Lung (tissue), 12 donors: ENCODE data around the gene ZNF580. TPM values are rescaled to one million over a fixed set of nuclear protein-coding genes. Genes with fewer than 3 reads are reported as not detected.

Experiments used
- ATAC-seq: fragments of 200-7000 bp; cut with Tn5 transposase; one replicate; pipeline ENCODE4 v1.9.1; 2020; ENCODE audit warnings: moderate number of reproducible peaks; ENCODE audit not compliant: insufficient read depth, low FRiP score
- DNase-seq, 3 donors: peaks; one replicate each; pipeline ENCODE4 v3.0.0-alpha.2; 2013 to 2017
- H3K27ac ChIP-seq, 2 donors: one replicate each; pipeline ENCODE4 v1.5.1; 2013; ENCODE audit warnings: mild to moderate bottlenecking in 2 of 2, moderate library complexity in 2 of 2, control low read depth in 1 of 2, inconsistent platforms in 1 of 2, low read depth in 1 of 2, low read length in 1 of 2
- H3K27me3 ChIP-seq, 3 donors: one replicate each; pipeline ENCODE4 v1.5.1; 2013; ENCODE audit warnings: low read length in 2 of 3; ENCODE audit not compliant: control insufficient read depth in 3 of 3, insufficient read depth in 3 of 3
- H3K36me3 ChIP-seq, 4 donors: one replicate each; pipeline ENCODE4 v1.5.1; 2013; ENCODE audit warnings: low read length in 4 of 4, mild to moderate bottlenecking in 1 of 4, moderate library complexity in 1 of 4; ENCODE audit not compliant: control insufficient read depth in 4 of 4, insufficient read depth in 4 of 4
- H3K4me1 ChIP-seq, 5 donors: one replicate each; pipeline ENCODE4 v1.5.1; 2013; ENCODE audit warnings: low read length in 5 of 5, mild to moderate bottlenecking in 2 of 5, moderate library complexity in 1 of 5; ENCODE audit not compliant: control insufficient read depth in 5 of 5, insufficient read depth in 5 of 5
- H3K4me3 ChIP-seq: one replicate; pipeline ENCODE4 v1.5.1; 2013; ENCODE audit warnings: mild to moderate bottlenecking, control low read depth, moderate library complexity
- H3K9ac ChIP-seq, 2 donors: one replicate each; pipeline ENCODE4 v1.5.1; 2013; ENCODE audit warnings: low read length in 2 of 2, control low read depth in 1 of 2; ENCODE audit not compliant: insufficient read depth in 1 of 2
- H3K9me3 ChIP-seq, 4 donors: one replicate each; pipeline ENCODE4 v1.5.1; 2013; ENCODE audit warnings: low read length in 3 of 4, mild to moderate bottlenecking in 1 of 4, moderate library complexity in 1 of 4; ENCODE audit not compliant: control insufficient read depth in 4 of 4, insufficient read depth in 3 of 4
- WGBS, 2 donors: extraction: QIAGEN DNeasy Blood & Tissue Kit; methylation state at CpG; one replicate each; pipeline ENCODE4 v1.1.7; 2013; 5-methylcytosine and 5-hydroxymethylcytosine counted together
- polyA plus RNA-seq, 2 donors: library from polyadenylated mRNA; stranded (reverse); fragments of 200-250 nt; gene quantifications; one replicate each; pipeline ENCODE4 v1.2.1, GENCODE V29; 2013
- total RNA-seq, 2 donors: library from RNA; depleted of rRNA in 1 of 2; stranded (reverse); fragments of >200 nt in 1 of 2; gene quantifications; one replicate each; pipeline ENCODE4 v1.2.1, GENCODE V29; 2014 to 2021
- TF ChIP-seq, protein P1 (sequence below): IDR thresholded peaks from 2 replicates; pipeline ENCODE4 v1.5.1; 2012; ENCODE audit warnings: mild to moderate bottlenecking; ENCODE audit errors: control extremely low read depth, extremely low read depth
- donor health status: control.
- donor health status: control.
- donor health status: Bipolar disorder and iron deficiency.
- donor health status: healthy.
- donor health status: DM: yes; HTN: yes; CAD: no.

The ZNF580 gene
- total and polyA plus RNA-seq, 4 donors = 11.1 to 41.3 (median 30.8) TPM

DNA sequence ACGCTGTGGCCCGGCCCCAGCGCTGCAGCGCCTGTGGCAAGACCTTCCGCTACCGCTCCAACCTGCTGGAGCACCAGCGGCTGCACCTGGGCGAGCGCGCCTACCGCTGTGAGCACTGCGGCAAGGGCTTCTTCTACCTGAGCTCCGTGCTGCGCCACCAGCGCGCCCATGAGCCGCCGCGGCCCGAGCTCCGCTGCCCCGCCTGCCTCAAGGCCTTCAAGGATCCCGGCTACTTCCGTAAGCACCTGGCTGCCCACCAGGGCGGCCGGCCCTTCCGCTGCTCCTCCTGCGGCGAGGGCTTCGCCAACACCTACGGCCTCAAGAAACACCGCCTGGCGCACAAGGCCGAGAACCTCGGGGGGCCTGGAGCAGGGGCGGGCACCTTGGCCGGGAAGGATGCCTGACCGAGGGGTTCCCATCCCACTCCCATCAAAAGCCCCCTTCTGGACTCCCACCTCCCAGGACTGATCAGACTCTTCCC lies 24.4 kb upstream of the ZNF580 start:
- H3K9me3 ChIP-seq = no peaks in the 10 kb centered on the region
- H3K4me1 ChIP-seq = peaks cover 0 to 15% (median 11%) of the 10 kb centered on the region in 5 donors
- no peak overlapping the region for H3K9ac ChIP-seq
- no peak for ATAC-seq
- H3K36me3 ChIP-seq = peaks cover 11 to 49% (median 16%) of the 10 kb centered on the region in 4 donors
- no peak overlapping the region for H3K4me3 ChIP-seq
- WGBS, 2 donors = 98% methylated on average over 37 to 38 of the region's 38 CpGs
- DNase-seq = no peak
- no peaks in the 10 kb centered on the region for H3K27me3 ChIP-seq
- H3K27ac ChIP-seq = no peak overlapping the region
- TF ChIP-seq, protein P1, sequence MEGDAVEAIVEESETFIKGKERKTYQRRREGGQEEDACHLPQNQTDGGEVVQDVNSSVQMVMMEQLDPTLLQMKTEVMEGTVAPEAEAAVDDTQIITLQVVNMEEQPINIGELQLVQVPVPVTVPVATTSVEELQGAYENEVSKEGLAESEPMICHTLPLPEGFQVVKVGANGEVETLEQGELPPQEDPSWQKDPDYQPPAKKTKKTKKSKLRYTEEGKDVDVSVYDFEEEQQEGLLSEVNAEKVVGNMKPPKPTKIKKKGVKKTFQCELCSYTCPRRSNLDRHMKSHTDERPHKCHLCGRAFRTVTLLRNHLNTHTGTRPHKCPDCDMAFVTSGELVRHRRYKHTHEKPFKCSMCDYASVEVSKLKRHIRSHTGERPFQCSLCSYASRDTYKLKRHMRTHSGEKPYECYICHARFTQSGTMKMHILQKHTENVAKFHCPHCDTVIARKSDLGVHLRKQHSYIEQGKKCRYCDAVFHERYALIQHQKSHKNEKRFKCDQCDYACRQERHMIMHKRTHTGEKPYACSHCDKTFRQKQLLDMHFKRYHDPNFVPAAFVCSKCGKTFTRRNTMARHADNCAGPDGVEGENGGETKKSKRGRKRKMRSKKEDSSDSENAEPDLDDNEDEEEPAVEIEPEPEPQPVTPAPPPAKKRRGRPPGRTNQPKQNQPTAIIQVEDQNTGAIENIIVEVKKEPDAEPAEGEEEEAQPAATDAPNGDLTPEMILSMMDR = no peak

DNA sequence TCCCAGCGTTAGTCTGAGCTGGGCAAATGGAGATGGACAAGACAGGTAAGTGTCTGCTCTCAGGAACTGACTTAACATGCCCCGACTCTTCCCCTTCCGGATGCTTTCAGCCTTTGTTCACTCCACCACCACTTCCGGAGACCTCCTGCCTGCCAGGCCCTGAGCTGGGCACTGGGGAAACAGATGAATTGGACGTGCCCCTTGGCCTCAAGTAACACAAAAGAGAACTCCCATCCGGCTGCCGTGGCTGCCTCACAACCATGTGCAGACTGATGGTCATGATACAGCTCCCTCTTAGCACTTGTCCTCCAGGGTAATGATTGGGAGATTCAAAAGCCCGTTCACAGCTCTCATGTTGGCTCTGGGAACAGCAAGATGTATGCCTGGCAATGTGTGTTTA lies 23.4 kb upstream of the ZNF580 start:
- TF ChIP-seq, protein P1 = no peak
- H3K4me3 ChIP-seq = no peak overlapping the region
- H3K9me3 ChIP-seq = no peaks in the 10 kb centered on the region
- peaks cover 0 to 15% (median 6%) of the 10 kb centered on the region in 5 donors for H3K4me1 ChIP-seq
- no peak overlapping the region for H3K27ac ChIP-seq
- no peak overlapping the region for H3K9ac ChIP-seq
- 81% methylated on average over 8 of the region's 8 CpGs for WGBS, 2 donors
- DNase-seq (no peak), ATAC-seq (no peak)
- peaks cover 11 to 58% (median 18%) of the 10 kb centered on the region in 4 donors for H3K36me3 ChIP-seq
- H3K27me3 ChIP-seq = no peaks in the 10 kb centered on the region

DNA sequence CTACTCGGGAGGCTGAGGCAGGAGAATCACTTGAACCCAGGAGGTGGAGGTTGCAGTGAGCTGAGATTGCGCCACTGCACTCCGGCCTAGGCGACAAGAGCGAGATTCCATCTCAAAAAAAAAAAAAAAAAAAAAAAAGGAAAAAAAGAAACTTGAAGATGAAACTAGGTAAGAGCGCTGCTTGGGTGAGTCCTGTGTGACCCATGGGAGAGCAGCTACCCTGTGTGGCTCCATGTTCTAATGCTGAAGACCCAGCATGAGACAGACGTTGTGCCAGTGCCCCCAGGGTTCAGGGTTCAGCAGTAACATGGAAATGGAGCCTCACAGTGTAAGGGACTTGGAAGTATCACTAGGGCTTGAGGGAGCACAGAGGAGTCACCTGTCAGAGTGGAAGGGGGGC lies 22.4 kb upstream of the ZNF580 start:
- WGBS, 2 donors = 80 to 86% methylated on average over 7 of the region's 7 CpGs
- H3K27ac ChIP-seq = peak overlapping the region in 1 of 2 donors; percentile 64
- no peak for DNase-seq
- no peak overlapping the region for H3K4me3 ChIP-seq
- ATAC-seq = no peak
- peaks cover 0 to 17% (median 6%) of the 10 kb centered on the region in 5 donors for H3K4me1 ChIP-seq
- peaks cover 11 to 58% (median 18%) of the 10 kb centered on the region in 4 donors for H3K36me3 ChIP-seq
- H3K9ac ChIP-seq = no peak overlapping the region
- TF ChIP-seq, protein P1 = no peak
- H3K9me3 ChIP-seq = no peaks in the 10 kb centered on the region
- H3K27me3 ChIP-seq = no peaks in the 10 kb centered on the region

DNA sequence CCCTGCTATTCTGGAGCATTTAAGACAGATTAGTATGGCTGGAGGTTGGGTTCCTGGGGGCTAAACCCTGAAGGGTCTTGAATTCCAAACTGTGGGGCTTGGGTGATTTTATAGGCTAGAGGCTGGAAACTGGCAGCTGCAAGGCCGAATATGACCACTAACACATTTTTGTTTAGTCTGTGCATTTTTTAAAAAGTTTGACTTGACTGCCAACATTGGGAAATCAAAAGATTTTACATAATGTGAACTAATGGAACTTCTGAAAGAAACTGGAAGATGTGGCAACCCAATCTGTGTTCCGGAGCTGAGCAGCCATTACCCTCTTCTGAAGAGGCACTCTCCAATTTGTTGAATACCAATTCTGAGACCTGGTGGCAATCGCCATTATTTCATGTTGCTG lies 21.5 kb upstream of the ZNF580 start:
- 35 to 50% methylated on average over 3 of the region's 3 CpGs for WGBS, 2 donors
- H3K9me3 ChIP-seq = no peaks in the 10 kb centered on the region
- TF ChIP-seq, protein P1 = no peak
- H3K9ac ChIP-seq = peak overlapping the region in 1 of 2 donors; percentile 47
- no peaks in the 10 kb centered on the region for H3K27me3 ChIP-seq
- ATAC-seq (no peak), DNase-seq (peak; percentile 48 to 86 (median 84))
- H3K27ac ChIP-seq = peak overlapping the region in 1 of 2 donors; percentile 69
- H3K4me1 ChIP-seq = peaks cover 3 to 23% (median 6%) of the 10 kb centered on the region in 5 donors
- H3K4me3 ChIP-seq = no peak overlapping the region
- H3K36me3 ChIP-seq = peaks cover 11 to 50% (median 18%) of the 10 kb centered on the region in 4 donors
